OCI-LY7 (cell line): ENCODE data around the gene OR1E1. TPM values are rescaled to one million over a fixed set of nuclear protein-coding genes. Genes with fewer than 3 reads are reported as not detected.

Experiments used
- small RNA-seq: library from RNA; depleted of rRNA; stranded (forward); fragments of <200 nt; gene quantifications from one replicate; pipeline ENCODE3, GENCODE V24; 2014
- total RNA-seq, 2 experiments: library from RNA; depleted of rRNA in 1 of 2; stranded (reverse); fragments of >200 nt in 1 of 2; shearing (Covaris generic) in 1 of 2; gene quantifications; 2 replicates each; pipeline ENCODE4 v1.2.3, GENCODE V29; 2014 to 2022

Gene OR1E1
- total RNA-seq, 2 experiments from 2014 or later: not detected

Small RNA genes within 50 kb of the gene (small RNA-seq; reads per million reads assigned to genes)
- gene OR1AC1P: not detected

Other genes with a start within 250 kb of the OR1E1 start
- gene OR1A2, start 200.9 kb downstream of the OR1E1 start, total RNA-seq (2014; rRNA removed; shearing (Covaris generic)): not detected in 2 replicates
- not detected in 2 replicates for gene OR1A2, start 200.9 kb downstream of the OR1E1 start, total RNA-seq (2022)
- not detected in 2 replicates for gene OR1A1, start 190.7 kb downstream of the OR1E1 start, total RNA-seq (2014; rRNA removed; shearing (Covaris generic))
- gene OR1A1, start 190.7 kb downstream of the OR1E1 start, total RNA-seq (2022): not detected in 2 replicates
- gene OR3A1, start 100.0 kb downstream of the OR1E1 start, total RNA-seq (2014; rRNA removed; shearing (Covaris generic)): not detected in 2 replicates
- gene OR3A1, start 100.0 kb downstream of the OR1E1 start, total RNA-seq (2022): not detected in 2 replicates
- not detected in 2 replicates for gene OR3A2, start 12.1 kb downstream of the OR1E1 start, total RNA-seq (2014; rRNA removed; shearing (Covaris generic))
- not detected in 2 replicates for gene OR3A2, start 12.1 kb downstream of the OR1E1 start, total RNA-seq (2022)
- not detected in 2 replicates for gene OR3A3, start 13.0 kb upstream of the OR1E1 start, total RNA-seq (2014; rRNA removed; shearing (Covaris generic))
- not detected in 2 replicates for gene OR3A3, start 13.0 kb upstream of the OR1E1 start, total RNA-seq (2022)
- not detected in 2 replicates for gene OR1E2, start 35.4 kb upstream of the OR1E1 start, total RNA-seq (2014; rRNA removed; shearing (Covaris generic))
- gene OR1E2, start 35.4 kb upstream of the OR1E1 start, total RNA-seq (2022): not detected in 2 replicates
- gene SPATA22, start 73.4 kb upstream of the OR1E1 start, total RNA-seq (2014; rRNA removed; shearing (Covaris generic)): not detected in 2 replicates
- gene SPATA22, start 73.4 kb upstream of the OR1E1 start, total RNA-seq (2022): not detected in 2 replicates
- not detected in 2 replicates for gene ASPA, start 77.6 kb upstream of the OR1E1 start, total RNA-seq (2014; rRNA removed; shearing (Covaris generic))
- gene ASPA, start 77.6 kb upstream of the OR1E1 start, total RNA-seq (2022): not detected in 2 replicates
- gene TRPV3, start 159.4 kb upstream of the OR1E1 start, total RNA-seq (2014; rRNA removed; shearing (Covaris generic)): not detected in 2 replicates
- 0.06 TPM in 1 of 2 replicates, not detected in the other for gene TRPV3, start 159.4 kb upstream of the OR1E1 start, total RNA-seq (2022)
- 2.2 and 2.7 TPM in 2 replicates for gene TRPV1, start 211.0 kb upstream of the OR1E1 start, total RNA-seq (2014; rRNA removed; shearing (Covaris generic))
- 2.9 and 4.5 TPM in 2 replicates for gene TRPV1, start 211.0 kb upstream of the OR1E1 start, total RNA-seq (2022)
- 17.0 and 21.4 TPM in 2 replicates for gene SHPK, start 237.8 kb upstream of the OR1E1 start, total RNA-seq (2014; rRNA removed; shearing (Covaris generic))
- 15.7 and 16.9 TPM in 2 replicates for gene SHPK, start 237.8 kb upstream of the OR1E1 start, total RNA-seq (2022)
- 5.6 and 6.7 TPM in 2 replicates for gene CTNS, start 238.3 kb upstream of the OR1E1 start, total RNA-seq (2014; rRNA removed; shearing (Covaris generic))
- 11.9 and 13.6 TPM in 2 replicates for gene CTNS, start 238.3 kb upstream of the OR1E1 start, total RNA-seq (2022)